Bladder microvascular endothelial cell (primary cell): Measurements from ENCODE around the gene CXADR. TPM values are rescaled to one million over a fixed set of nuclear protein-coding genes. Genes with fewer than 3 reads are reported as not detected.

Experiments
- total RNA-seq: library from RNA; depleted of rRNA; stranded (reverse); fragments of >200 nt; gene quantifications from 2 replicates; pipeline ENCODE4 v1.2.3, GENCODE V29; 2014

The CXADR gene
- 1.3 and 76.5 TPM in 2 replicates for total RNA-seq

GRCh38 chr21:17512253-17513213 lies at the start of gene CXADR:
Gene CXADR (plus strand): TSS chr21:17513043. CDS start chr21:17513130, 87 bp downstream.

GRCh38 chr21:17612565-17613241 lies 99.9 kb downstream of the CXADR start, which contains the start of gene BTG3:
Gene BTG3 (minus strand): TSS chr21:17612901. CDS start chr21:17609144, 3,757 bp downstream.

Other genes starting within 250 kb of the CXADR start
- 12.5 and 24.1 TPM in 2 replicates for gene BTG3, start 99.9 kb downstream of the CXADR start, total RNA-seq